GM21529 (cell line): ENCODE data around the gene CNTN6.

ENCODE experiments used
- ATAC-seq: cut with Tn5 transposase; IDR thresholded peaks from one replicate; pipeline ENCODE4 v1.9.1; 2021; ENCODE audit not compliant: unreplicated experiment

The CNTN6 gene

DNA sequence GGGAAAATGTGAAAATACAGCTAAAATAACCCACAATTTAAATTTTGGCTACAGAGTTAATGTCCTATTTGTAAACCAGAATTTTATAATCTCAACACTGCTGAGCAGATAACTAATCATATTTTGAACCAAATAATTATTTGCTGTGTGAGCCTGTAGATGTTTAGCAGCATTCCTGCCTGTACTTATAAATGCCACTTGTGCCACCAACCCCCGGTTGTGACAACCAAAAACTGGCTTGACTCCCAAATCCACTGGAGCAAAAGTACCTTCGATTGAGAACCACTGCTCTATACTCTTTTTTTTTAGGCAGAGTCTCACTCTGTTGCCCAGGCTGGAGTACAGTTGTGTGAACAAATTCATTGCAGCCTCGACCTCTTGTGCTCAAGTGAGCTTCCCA lies 78.5 kb downstream of the CNTN6 start:
- ATAC-seq: no peak

DNA sequence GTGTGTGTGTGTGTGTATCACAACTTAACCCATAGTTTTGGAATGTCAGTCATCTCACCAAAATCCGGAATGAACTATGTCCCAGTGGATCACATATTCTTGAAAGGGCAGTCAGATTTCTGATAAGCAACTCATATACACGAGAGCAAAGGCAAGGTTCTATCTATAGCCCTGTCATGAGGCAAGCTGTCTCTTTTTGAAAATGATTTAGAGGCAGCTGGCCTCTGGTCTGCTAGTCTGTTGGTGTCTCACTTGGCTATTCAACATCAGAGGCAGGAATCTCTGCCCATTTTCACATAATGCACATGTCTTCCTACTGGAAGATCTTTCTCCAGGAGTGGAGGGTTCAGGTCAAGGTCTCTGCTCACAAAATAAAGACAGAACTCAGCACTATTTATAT lies 79.8 kb downstream of the CNTN6 start:
- ATAC-seq: no peak

DNA sequence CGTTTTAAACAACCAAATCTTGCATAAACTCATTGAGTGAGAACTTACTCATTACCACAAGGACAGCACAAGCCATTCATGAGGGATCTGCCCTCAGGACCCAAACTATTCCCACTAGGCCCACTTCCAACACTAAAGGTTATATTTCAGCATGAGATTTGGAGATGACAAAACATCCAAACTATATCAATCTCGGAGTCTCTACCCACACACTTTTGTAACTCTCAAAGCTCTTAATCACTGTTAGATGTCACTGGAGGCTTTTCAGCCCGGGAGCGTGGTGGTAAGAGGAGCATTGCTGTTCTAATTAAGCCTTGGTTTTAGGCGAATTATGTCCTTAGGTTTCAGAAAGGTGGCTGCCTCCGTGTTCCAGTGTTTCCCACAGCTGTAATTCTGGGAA lies 86.3 kb downstream of the CNTN6 start:
- ATAC-seq: no peak

DNA sequence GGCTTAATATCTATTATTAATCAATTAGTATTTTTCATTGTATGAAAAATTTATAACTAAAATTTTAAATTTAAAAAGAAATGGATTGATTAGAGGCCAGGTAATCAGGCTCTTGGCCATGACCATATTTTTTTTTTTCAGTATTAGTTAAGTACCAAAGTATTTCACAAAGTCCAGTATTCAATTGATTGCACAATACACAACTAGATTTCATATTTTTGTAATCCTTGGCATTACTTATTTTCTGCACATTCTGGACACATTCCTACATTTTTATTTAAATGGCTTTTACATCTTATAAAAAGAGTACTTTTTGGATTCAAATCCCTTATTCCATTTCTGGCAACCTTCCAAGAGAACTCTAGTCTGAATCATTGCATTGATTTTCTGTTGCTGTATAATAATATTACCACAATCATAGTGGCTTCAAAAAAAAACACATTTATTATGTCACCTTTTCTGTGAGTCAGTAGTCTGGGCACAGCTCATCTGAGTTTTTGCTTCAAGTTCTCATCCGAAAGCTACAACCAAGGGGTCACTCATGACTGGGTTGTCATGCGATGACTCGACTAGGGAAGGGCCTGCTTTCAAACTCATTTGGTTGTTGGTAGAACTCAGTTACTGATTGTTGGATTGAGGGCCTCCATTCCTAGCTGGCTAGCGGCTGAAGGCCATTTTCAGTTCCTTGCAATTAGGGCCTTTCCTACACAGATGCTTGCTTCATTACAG lies 90.7 kb downstream of the CNTN6 start:
- ATAC-seq: no peak

DNA sequence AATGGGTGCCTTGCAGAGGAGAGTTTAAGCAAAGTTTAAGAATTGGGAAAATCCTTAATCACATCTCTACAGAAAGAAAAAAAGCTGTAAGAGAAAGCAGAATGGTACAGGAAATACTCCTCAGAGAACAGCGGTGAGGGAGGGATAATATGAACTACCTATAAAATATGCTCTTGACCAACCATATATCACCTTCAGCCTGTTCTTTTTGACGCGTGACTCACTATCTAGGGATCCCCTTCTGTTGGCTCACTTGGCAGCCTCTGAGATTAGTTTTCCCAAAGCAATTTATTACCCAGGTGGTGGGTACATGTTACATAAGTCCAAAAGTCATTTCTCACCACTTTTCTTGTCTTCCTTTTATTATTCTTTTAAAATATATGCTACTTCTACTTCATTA lies 97.7 kb downstream of the CNTN6 start:
- ATAC-seq: no peak

DNA sequence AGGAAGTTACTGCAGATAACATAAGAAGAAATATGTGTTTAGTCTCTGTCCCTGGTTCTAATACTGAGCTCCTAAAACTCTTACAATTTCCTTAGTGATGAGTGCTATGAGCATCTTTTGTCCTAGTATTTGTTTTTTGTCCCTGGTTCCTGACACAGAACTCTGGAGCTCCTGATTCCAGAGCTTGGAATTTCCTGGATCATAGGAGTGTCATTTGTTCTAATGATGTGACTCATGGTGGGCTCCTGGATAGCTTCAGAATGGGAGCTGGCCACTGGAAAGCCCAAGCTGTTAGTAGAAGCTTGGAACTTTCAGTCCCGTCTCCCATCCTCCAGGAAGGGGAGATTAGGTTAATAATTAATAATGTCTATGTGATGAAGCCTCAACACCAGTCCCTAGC lies 98.2 kb downstream of the CNTN6 start:
- no peak for ATAC-seq

DNA sequence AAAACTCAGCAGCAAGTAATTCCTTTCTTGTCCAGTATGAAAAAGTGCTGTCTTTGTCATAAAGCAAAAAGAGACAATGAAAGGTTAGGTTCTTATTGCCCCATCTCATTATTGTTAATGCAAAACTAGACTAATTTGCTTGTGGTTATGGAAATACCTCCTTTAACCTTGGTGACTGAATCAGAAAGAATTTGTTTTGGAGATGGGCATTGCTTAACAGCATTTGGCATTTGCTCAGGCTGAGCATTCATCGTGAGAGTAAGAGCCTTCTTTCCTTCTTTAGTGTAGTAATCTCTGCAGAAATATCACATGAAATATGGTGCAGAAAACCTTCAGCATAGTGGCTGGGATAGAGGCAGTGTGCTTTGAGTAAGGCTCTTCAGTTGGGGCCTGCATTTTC lies 103.1 kb downstream of the CNTN6 start:
- peak; percentile 49 for ATAC-seq

DNA sequence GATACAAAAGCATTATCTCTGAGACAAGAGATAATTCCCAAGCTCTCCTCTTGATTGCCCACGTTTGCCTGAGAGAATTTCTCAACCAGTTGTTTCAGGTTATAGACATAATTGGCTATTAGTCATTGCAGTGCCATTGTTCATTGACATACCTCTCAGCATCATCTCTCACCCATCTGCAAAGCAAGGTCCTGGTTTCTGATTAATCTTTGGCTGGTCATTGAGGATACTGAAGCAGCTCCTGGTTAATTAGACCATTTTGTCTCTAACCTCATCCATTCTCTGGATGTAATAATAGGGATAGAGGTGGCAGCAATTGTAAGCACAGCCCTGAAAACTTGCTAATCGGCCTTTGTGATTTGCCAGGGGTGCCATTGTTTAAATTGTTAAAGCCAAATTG lies 104.2 kb downstream of the CNTN6 start:
- ATAC-seq: no peak

DNA sequence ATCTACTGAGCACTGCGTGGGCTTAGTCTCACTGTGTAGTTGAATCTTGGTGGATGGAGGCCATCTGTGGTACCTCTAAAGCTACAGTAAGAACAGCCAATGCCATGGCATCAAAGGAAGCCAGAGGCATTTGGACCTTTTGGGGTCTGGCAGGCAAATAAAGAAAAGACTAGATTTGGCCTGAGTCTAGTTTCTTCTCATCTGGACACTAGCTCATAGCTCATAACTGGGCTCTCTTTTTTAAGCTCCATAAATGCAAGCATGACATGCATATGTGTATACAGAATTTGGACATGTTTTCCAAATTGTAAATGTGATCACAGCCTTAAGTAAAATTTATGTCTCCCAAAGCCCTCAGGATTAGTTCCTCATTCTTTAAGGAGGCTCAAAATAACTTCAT lies 107.5 kb downstream of the CNTN6 start:
- ATAC-seq: no peak

DNA sequence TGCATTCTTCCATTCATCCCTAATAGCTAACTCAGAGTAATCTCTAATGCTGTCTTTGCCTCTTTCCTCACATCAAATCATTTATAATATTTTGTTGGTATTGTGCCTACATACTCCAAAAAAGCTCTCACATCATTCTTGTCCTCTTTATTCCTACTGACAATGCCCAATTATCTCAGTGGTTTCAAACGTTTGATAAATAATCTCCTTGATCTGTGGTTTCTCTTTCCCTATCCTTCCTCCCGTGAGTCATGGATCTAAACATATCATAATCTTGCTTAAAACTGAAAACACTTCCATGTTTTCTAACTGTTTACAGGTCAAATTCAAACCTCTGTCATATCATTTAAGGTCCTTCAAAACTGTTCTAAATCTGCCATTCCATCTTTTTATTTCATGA lies 115.1 kb downstream of the CNTN6 start:
- no peak for ATAC-seq

DNA sequence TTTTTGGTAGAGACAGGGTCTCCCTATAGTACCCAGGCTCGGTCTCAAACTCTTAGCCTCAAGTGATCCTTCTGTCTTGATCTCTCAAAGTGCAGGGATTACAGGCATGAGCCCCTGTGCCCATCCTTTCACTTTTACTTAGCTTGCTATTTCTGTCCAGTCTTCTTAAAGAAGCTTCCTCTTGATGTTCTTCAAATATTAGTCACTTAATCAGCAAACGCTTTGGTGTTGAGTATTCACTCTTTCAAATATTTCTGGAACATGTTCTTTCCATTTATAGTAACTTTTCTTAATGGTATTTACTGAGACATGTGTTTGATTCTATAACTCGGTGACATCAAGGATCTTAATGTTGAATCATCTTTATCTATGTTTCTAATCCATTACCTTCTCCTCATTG lies 122.1 kb downstream of the CNTN6 start:
- no peak for ATAC-seq

DNA sequence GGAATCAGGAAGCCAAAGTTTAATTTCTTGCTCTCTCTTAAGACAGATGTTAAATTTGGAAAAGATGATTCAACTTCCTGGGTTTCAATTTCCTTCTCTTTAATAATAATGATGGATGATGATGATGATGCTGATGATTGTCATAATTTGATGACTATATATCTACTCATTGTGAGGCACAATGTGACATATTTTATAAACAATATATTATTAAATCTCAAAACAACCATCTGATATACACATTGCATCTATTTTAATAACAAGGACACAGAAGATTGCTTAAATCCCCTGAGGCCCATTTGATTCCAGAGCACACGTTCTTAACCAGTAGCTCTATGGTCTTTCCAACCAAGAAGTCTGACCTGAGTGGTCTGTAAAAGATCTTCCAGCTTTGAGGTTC lies 124.0 kb downstream of the CNTN6 start:
- ATAC-seq: no peak

DNA sequence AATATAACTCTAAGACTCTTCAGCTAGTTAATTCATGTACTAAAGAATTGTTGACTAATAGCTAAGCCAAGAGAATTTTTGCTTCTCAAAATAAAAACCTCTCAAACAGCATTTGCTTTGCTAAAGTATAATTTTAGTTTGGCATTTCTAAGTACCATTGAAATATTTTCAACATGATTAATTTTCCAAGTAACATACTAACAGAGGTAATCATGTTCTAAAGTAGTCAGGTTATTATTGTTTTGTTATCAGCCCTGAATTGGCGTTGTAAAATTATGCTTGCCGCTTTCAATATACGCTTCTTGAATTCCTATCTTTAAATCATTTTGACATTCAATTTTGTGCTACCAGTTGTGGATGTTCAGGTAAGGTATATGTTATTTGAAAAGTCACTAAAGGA lies 134.3 kb downstream of the CNTN6 start:
- ATAC-seq: no peak

DNA sequence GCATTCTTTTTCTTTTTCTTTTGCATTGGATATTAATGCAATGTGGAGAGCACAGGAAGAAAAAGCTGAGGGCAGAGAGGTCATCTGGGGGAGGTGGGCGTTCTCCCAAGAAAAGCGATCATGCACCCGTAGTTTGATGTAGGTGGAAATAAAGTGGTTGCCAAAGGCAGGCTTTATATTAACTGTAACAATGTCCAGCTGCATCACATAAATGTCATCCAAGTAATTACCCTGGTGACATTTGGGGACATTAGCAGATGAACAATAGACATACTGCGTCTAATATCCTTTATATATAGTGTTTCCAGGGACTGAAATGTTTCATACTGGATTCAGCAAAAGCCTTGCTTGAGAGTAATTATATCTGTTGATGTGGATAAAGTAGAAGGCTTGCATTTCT lies 135.5 kb downstream of the CNTN6 start:
- no peak for ATAC-seq

DNA sequence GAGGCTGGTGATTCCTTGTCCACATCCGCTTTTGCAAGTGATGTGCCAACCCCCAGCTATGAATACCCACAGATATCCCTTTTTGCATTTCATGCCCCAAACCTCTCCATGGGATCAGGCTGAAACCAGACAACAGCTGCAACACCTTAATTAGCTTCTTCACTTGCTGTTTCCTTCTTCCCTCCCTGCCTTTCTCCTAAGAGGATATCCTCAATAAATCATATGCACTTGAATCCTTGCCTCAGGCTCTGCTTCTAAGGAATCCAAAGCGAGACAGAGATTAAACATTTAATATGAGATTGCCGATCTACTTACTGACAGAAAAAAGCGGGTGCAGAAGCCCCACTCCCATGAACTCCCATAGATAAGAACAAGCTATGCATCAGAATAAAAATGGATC lies 138.1 kb downstream of the CNTN6 start:
- no peak for ATAC-seq

DNA sequence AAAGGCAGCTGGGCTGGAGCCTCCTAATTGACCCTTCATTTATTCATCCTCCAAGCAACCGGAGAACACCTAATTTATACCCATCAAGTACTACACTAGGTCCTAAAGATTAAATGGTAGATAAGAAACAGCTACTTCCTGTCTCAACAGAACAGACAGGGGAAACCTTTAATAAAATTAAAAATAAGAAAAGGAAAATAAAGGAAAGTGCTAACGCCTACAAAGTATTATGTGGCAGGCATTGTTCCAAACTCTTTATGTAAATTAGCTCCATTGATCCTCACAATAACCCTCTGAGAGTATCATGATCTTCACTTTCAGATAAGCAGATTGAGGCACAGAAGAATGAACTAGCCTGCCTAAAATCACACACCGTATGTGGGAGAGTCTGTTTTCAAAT lies 139.5 kb downstream of the CNTN6 start:
- no peak for ATAC-seq

DNA sequence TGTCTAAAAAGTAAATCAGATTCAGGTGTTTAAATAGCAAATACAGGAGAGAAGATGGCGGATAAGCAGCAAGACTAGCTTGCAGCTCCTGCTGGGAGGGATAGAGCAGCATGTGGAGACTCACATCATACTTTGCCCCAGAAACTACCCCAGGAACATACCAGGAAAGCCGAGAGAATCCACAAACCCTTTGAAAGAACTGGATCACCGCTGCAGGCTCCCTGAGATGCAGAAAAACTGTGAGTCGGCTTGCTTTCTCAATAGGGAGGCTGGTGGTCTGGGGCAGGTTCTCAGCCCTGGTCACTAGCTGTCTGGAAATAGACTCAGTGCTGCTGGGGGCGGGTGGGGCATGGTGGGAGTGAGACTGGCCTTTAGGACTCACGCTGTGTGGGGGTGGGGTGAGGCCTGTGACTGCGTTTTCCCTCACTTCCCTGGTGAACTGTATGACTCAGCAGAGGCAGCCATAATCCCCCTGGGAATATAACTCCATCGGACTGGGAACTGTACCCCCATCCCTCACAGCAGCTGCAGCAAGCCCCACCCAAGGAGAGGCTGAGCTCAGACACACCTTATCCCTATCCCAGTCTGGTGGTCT lies 142.8 kb downstream of the CNTN6 start:
- ATAC-seq: no peak

DNA sequence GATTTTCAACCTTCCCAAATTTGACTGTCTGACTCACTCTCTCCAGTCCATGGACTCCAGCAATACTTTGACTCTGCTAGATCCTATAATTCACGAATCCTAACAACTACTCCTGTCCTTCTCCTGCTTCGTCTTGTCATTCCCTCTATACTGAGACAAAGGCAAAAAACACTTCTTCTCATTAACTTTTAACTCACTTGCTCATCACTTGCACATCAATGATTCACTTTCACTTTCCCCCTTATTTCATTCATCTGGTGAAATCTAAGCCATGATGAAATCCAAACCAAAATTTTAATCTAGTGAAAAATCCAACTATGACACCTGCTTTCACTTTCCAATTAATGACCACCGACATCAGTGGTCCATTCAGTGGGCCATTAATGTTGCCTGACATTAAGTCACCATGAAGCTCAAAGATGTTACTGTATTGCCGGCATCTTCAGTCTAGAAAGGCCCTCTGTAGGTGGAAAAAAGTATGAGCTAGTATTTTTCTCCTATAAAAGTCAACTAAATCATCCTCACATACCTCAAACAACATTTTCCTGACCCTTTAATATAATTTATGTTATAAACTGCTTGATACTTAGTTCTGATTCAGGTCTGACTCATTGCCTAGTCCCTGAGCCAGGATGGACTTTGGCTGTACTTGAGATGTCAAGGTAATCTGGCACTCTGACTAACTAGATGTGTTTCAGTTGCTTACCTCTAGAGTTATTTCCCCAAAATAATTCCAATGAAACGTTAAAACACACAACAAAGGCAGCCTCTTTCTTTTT lies 158.6 kb downstream of the CNTN6 start:
- ATAC-seq: no peak

DNA sequence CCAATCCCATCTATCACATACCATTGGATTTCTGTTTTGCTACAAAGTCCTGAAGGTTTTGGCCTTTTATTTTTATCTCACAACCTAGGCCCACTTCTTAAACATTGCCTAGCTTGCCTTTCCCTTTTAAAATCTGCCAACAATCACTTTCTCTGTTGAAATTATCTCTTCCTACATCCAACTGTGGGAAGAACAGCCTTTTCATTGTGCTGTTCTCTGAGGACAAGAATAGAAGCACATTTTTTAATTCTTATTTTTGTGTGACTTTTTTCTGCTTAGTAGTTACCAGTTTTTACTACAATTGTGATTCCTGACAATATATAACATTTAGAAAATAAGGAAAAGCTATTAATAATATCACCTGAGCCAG lies 159.2 kb downstream of the CNTN6 start:
- ATAC-seq: no peak

DNA sequence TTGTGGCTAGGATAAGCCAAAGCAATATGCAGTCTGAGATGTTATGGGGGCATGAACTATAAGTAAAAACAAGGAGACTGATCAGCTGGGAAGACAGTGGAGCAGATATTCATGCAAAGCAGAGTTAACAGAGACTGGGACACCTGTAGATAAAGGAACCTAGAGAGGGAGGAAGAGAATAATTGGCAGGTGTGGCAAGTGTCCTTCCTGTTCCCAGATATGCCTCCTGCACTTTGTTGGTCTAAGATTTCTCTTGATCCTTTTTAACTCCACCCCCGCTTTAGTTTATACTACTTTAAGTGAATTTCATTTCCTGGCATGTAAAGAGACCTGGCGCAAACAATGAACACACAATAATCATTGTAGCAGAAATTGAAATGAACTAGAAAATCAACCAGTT lies 169.4 kb downstream of the CNTN6 start:
- ATAC-seq: no peak

DNA sequence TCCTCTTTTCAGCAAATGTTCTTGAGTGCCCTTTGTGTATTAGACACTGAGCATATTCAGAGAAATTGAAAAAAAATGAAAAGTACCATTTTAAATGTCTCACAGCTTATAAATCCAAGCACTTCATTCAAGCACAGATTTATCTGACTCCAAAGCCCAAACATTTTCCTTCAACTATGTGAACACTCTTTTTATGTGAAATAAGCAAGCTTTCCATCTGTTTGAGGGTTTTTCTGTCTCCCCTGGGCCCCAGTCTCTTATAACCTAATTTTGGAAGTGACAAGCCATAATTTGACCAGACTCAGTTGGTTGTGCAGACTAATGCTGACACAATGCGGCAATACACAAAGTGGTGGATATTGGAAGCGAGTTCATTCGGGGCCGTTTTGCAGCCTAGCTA lies 170.3 kb downstream of the CNTN6 start:
- no peak for ATAC-seq

DNA sequence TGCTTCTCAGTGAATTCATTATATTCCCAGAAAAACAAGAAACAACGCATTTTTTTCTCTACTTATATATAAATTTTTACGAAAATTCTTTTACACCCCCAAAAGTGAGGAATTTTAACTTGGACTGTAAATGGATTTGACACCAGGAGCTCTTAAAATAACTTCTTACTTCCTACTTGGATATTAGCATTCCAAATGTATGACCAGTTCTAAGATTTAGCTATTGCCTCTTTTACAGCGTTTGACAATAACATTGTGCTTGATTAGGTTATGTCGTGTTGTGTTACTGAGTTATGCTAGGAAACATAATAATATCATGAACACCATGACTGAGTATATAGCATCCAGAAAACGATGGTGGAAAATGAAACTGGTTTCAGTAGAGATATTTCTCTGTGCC lies 177.0 kb downstream of the CNTN6 start:
- ATAC-seq: no peak
